GM19351 (cell line): Measurements from ENCODE around the gene HS3ST2.
"Not testable (repeated sequence)": the region's sequence is repeated elsewhere in the genome, so short reads cannot be mapped to it uniquely, and the experiment has no call there.

ENCODE experiments used
- ATAC-seq: cut with Tn5 transposase; IDR thresholded peaks from one replicate; pipeline ENCODE4 v1.9.1; 2021; ENCODE audit warnings: mild to moderate bottlenecking, moderate library complexity; ENCODE audit not compliant: unreplicated experiment

Gene HS3ST2

DNA sequence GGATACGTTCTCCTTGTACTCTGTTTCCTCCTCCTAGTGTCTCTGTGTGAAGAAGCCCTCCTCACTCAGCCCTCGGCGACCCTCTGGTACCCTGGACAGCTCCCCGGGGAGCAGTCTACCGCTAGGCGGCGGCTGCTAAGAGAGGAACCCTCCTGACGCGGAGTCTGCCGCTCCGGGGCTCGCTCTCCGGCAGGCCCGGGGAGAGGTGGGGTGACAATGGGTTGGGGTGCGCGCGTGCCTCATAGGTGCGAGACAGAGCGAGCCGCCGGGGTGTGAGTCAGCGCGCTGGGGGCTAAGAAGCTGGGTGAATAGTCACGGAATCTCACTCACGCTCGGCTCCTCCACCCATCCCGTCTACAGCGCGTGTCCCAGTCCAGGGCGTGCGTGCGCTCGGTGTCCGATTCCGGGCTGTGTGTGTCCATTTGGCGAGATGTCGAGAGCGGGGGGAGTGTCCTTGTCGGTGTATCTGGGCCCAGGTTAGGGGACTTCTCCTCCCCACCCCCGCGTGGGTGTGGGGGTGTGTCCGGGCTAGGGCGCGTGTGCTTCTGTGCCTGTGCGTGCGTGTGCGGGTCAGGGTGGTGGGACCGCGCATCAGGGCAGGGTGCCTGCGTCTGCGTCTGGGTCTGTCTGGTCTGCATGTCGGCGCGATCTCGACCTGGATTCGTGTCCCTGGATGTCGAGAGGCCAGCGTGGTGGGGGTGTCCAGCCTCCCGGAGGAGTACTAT, 577 bp upstream of the HS3ST2 start:
- no peak for ATAC-seq

DNA sequence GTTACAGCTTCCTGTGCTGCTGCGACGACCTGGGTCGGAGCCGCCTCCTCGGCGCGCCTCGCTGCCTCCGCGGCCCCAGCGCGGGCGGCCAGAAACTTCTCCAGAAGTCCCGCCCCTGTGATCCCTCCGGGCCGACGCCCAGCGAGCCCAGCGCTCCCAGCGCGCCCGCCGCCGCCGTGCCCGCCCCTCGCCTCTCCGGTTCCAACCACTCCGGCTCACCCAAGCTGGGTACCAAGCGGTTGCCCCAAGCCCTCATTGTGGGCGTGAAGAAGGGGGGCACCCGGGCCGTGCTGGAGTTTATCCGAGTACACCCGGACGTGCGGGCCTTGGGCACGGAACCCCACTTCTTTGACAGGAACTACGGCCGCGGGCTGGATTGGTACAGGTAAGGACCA, 746 bp downstream of the HS3ST2 start:
- ATAC-seq: no peak

DNA sequence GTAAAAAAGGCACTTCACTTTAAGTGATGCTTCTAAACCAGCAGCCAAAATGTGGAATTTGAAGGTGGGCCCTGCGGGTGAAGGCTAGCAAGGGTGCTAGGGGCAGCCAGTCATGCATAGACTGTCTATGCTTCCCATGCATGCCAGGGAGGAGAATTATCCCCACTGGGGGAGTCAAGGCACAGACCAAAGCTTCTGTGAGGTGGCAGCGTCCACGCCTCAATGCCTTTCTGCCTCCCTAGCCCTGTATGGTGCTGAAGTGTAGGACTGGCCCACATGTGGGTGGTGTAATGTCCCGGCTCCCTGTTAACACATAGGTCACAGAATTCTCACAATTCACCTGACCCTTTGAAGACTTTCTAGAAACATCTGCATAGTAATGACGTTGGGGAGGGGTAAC, 1.9 kb downstream of the HS3ST2 start:
- no peak for ATAC-seq

DNA sequence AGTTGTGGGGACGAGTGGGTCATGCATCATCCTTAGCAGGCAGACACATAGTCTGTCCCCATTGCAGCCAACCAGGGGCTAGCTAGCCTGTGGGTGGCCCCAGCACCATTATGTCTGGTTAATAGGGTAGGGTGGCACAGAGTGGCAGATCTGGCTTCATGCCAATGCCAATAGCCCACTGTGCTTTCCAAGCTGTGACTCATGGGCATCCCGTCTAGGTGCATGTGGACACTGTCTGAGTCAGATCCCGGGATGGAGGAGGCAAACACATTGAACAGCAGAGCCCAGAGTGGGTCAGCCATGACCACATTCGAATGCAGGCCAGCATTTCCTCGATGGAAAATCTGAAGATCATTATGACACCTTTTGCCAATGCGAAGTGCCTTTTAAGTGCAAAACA, 2.5 kb downstream of the HS3ST2 start:
- no peak for ATAC-seq

DNA sequence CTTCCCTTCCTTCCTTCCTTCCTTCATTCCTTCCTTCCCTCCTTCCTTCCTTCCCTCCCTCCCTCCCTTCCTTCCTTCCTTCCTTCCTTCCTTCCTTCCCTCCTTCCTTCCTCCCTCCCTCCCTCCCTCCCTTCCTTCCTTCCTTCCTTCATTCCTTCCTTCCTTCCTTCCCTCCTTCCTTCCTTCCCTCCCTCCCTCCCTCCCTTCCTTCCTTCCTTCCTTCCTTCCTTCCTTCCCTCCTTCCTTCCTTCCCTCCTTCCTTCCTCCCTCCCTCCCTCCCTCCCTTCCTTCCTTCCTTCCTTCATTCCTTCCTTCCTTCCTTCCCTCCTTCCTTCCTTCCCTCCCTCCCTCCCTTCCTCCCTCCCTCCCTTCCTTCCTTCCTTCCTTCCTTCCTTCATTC, 4.8 kb downstream of the HS3ST2 start:
- ATAC-seq: not testable (repeated sequence)

DNA sequence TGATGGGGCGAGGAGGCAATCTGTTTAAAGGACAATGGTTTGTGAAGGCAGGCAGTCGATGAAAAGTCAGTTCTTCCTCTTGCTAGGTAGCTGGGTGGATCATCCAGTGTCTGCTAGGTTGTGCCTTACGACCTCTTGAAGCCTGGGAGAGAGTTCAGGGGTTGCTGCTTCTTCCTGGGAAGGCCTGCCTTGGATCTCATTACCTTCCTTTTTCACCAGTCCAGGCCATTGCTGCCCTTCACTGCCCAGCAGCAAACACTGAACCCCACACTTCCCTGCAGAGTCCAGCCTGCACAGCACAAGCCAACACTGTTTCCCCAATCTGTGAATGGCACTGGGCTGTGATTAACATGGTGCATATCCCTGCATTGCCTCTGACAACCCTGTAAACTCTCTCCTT, 24.7 kb downstream of the HS3ST2 start:
- no peak for ATAC-seq

DNA sequence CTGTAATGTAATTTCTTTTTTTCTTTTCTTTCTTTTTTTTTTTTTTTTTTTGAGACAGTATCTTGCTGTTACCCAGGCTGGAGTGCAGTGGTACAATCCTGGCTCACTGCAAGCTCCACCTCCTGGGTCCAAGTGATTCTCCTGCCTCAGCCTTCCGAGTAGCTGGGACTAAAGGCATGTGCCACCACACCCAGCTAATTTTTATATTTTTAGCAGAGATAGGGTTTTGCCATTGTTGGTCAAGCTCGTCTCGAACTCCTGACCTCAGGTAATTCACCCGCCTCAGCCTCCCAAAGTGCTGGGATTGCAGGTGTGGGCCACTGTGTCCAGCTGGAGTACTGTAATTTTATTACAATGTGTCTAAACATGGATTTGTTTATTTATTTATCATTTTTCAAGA, 28.1 kb downstream of the HS3ST2 start:
- not testable (repeated sequence) for ATAC-seq

DNA sequence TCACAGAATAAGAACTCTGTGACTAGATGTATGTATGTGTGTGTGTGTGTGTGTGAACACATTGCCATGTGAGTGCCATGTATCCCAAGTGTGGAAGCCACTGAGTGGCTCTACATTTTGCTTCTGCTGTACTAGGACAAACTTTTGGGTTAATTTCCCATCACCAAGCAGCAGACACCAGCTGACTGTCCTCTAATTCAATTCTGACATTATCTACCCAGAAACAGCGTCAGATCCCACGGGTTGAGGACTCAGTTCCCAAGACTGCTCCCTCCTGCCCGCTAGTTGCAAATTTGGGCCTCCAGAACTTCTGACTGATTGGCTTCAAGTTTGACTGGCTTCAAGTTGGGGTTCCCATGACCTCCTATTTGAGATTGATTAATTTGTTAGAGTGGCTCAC, 29.2 kb downstream of the HS3ST2 start:
- no peak for ATAC-seq

DNA sequence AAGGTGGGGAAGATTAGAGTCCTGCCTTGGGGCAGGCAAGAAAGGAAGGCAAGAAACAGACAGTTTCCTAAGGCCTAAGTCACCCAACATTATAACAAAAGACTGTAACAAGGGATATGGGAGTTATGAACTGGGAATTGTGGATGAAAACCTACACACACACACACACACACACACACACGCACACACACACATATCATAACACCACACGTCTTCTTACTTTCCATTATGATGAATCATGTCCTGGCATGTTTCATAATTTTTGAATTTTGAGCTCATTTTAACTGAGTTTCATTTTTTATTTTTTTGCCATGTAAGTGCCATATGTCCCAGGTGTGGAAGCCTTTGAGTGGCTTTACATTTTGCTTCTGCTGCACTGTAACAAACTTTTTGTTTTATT, 29.9 kb downstream of the HS3ST2 start:
- ATAC-seq: no peak

DNA sequence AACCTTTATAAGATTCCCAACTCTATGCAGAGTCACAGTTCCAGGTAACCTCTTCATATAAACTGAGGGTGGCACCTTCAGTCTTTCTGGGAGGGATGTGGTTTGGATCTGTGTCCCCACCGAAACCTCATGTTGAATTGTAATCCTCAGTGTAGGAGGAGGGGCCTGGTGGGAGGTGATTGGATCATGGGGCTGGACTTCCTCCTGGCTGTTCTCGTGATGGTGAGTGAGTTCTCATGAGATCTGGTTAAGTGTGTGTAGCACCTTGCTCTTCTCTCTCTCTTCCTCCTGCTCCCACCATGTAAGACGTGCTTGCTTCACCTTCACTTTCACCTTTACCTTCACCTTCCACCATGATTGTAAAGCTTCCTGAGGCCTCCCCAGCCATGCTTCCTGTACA, 30.5 kb downstream of the HS3ST2 start:
- no peak for ATAC-seq

DNA sequence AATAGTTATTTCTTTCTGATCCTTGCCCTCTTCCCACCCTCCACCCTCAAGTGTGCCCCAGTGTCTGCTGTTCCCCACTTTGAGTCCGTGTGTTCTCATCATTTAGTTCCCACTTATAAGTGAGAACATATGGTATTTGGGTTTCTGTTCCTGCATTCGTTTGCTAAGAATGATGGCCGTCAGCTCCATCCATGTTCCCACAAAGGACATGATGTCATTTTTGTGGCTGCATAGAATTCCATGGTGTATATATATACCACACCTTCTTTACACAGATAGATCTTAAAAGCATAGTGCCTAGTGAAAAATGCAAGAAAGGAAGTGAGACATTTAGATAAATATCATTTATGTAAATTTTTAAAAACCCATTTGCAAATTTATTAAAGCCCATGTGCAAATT, 33.1 kb downstream of the HS3ST2 start:
- ATAC-seq: no peak

DNA sequence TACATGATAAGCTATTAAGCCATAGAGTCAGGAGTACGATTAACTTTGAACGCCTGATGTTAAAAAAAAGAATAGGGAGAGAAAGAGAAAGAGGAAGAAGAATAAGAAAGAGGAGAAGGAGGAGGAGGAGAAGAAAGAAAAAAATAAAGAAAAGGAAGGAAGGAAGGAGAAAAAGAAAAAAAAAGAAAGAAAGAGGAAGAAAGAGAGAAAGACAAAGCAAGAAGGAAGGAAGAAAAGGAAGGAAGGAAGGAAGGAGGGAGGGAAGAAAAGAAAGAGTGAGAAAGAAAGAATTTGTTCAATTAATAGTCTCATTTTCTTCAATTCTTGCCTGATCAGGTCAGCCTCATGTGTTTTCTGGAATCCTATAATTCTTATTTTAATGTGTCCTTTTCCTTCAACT, 33.7 kb downstream of the HS3ST2 start:
- no peak for ATAC-seq

DNA sequence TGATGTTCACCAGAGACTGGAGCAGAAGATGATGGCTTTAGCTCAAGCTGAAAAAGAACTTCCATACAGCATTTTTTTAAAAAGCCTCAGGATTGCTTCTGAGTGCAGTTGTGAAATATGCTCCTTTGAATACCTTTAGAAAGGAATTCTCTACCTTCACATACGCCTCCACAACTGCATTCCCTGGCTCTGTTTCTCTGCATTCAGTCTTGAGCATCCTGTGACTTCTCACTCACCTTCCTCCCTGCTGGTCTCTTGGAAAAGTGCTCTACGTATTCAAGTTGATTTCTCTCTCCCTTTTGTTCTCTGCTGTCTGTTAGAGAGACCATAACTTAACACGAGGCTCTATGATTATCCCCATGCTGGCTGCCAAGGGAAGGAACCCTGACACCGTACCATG, 34.5 kb downstream of the HS3ST2 start:
- ATAC-seq: no peak

DNA sequence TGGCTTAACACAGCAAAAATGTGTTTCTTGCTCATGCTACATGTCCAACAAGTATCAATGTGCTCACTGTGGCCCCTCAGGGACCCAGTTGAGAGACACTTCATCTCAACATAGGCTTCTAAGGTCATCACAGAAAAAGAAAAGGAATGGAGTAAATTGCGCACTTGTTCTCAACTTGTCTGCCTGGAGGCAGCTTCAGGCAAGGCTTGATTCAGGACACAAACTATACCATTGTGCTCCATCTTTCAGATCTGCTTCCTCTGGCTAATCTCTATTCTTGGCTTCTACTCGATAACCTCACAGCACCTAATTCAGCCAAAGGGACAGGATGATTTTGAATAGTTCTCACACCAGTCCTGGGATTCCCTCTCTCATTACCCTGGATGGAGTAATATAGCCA, 35.6 kb downstream of the HS3ST2 start:
- no peak for ATAC-seq

DNA sequence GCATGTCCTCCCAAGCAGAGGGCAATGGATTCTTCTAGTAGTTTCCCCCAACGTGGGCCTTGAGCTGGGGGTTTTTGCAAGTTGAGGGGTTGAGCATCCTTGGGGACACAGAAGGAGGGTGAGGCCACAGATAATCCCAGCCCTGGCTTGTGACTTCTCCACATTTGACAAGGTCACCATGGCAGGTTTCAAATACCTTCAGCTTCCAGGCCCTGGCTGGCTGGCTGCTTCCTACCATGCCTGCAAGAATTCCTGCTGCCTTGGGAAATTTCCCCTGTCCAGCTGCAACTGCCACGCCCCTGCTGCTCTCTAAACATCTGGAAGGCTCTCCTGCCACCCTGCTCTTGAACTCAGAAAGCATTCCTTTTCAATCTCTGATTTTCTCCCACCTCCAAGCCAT, 41.3 kb downstream of the HS3ST2 start:
- ATAC-seq: no peak

DNA sequence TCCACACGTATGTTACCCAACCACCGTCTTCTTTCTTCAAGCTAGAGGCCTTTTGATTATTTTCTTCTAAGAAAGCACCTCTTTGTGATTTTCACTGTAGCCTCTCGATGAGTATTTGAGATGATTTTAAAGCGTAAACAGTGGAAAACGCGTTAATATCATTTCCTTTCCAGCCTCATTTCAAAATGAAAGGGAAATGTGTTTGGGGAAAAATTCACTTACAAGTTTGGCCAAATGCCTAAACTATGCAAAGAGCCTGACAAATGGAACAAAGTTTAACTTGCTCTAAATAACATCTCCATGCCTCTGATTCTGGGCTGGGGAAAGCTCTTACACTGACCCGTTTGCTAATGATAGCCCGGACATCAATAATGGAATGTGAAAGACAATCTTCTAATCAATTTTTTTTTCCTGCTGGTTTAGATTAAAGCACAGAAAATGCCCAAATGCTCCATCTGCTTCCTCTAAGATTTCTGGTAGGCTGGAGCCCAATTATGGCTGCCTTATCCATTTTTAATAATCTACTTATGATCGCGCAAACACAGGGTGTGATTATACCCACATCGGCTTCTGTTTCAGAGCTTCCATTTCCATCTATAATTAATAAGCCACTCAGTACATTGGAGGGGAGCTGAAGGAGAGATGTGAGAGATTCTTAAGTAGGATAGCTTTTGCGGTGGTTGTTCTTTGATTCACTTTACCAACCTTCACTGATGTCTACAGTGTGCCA, 43.5 kb downstream of the HS3ST2 start:
- ATAC-seq: no peak

DNA sequence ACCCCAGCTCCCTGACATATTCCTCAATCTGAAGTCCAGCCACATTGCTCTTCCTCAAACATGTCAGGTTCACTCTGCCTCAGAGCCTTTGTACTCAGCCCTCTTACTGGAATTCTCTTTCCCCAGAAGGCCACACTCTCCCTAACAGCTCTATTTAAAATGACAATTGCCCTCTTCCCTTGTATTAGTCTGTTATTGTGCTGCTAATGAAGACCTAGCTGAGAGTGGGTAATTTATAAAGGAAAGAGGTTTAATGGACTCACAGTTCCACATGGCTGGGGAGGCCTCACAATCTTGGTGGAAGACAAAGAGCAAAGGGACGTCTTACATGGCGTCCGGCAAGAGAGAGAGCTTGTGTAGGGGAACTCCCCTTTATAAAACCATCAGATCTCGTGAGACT, 46.0 kb downstream of the HS3ST2 start:
- no peak for ATAC-seq

DNA sequence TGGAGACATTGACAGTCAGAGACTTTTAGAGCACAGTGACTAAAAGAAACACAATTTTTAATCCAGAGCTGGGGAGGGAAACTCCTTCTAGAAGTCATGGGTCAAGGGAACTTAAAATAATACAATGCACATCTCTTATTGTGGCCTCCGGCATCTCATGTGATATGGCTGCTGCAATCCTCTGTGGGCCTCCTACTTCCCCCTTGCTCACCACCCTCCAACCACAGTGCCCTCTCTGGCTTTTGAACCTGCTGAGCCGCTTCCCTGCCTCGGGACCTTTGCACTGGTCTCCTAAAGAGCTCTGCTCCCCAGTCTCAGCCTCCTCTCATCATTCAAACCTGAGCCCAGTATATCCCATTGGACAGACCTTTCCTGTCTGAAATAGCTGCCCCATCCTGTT, 47.6 kb downstream of the HS3ST2 start:
- no peak for ATAC-seq

DNA sequence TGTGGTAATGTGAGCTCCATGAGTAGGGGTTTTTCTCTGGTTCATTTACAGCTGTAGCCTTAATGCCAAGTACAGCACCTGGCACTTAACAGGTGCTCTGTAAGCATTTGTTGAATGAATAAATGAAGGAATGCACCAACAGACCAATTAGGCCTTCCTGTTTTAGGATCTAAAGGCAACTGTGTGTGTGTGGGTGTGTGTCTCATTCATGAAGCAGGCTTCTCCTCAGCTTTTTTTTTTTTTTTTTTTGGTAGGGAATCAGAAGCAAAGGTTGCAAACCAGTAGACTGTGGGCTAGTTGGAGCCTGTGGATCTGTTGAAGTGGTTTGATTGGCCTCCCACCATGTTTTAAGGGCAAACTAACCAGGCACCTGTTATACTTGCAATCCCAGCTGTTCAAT, 48.1 kb downstream of the HS3ST2 start:
- no peak for ATAC-seq

DNA sequence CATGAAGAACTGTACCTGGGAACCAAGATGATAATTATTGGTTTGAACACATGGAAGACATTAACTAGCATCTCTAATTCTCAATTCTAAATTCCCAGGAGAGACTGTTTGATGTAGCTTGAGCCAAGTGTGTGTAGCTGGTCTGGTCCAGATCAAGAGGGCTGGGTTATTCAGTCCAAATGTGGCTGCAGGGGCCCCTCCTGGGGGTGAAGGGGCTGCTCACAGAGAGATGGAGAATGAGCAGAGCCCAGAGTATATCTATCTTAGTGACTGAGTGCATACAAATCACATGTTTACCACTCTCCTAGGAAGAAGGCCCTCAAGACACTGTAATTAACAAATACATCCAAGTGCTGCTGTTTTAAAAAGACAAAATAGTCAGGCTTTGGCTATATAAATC, 50.4 kb downstream of the HS3ST2 start:
- no peak for ATAC-seq

DNA sequence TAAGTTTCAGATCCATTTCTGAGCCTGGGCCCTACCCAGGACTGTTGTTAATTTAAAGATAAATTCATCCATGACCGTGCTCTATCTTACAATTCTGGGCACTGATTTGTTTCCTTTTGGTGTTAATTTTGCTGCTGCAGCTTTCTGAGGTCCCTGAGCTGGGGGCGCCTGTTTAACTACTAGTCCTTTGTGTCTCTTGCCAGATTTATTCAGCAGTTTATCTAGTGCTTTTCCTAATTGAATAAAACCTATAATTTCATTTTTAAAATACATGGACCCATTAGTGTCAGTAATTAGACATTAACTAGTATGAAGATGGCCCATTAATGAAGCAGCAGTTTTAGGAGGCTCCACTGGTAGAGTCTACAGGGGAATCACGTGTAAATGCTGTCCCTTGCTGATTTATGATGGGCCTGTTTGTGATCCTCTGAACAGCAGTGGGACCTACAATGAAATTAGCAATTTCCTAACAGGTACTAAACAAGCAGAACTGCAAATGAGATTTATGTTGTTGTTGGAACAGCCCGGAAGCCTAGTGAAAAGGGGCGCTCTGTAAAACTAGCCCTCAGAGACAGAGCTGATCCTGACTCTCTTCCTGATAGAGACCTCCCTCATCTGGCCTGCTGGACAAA, 54.7 kb downstream of the HS3ST2 start:
- no peak for ATAC-seq

DNA sequence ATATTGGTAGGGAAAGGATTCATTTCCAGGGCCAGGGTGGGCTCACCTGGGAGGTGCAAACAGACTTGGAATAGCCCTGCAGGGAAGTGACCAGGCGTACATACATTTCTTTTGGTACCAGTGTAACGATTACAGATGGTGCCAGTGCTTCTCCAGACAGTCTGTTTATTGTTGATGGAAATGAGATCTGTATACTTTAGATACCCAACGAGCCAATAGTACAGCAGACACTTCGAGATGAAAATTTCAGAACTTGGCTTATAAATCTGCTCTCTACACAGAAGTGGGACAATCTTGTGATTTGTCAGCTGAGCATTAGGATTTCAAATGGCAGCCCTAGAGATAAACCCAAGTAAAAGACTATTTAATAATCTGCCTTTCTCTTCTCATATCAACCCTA, 57.9 kb downstream of the HS3ST2 start:
- no peak for ATAC-seq
